ENCODE data around the gene INPP4B. TPM values are rescaled to one million over a fixed set of nuclear protein-coding genes. Genes with fewer than 3 reads are reported as not detected.

Gene INPP4B
- total RNA-seq, 1 experiment from 2014 or later, result 0.07 TPM

DNA sequence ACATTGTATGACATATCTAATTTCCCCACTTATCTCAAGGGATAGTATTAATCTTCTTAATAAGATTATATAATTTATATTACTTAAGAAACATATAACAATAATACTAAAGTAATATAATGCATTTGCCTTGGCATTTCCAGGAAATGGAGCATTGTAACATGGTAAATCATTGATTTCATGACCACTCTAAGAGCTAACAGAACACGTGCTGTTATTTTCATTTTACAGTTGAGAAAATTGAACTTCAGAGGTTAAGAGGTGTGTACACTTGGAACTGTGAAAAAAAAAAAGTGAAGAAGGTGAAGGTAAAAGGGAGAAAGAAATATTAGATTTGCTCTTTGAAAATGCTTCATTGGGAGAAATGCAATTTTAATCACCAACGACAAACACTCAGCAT, 687.1 kb downstream of the INPP4B start:
- no peaks in the 10 kb centered on the region for H3K36me3 Mint-ChIP-seq (ENCODE audit: insufficient read depth in 1 of 3, low read depth in 3 of 3)
- Histone ChIP-seq H4K91ac (ENCODE audit: insufficient read length, low read depth, low read length) (no peak overlapping the region), H3K18ac (ENCODE audit: insufficient read length, low read depth, low read length) (no peak overlapping the region), H2AK5ac (ENCODE audit: insufficient read length, low read length) (no peak overlapping the region), H4K20me1 (ENCODE audit: control insufficient read depth, insufficient read depth, insufficient read length) (no peaks in the 10 kb centered on the region), H3K27ac (ENCODE audit: insufficient read length, low read depth, low read length) (no peak overlapping the region), H3K9ac (ENCODE audit: extremely low read depth, insufficient read length, low read length) (no peak overlapping the region), H3K4me2 (ENCODE audit: insufficient read depth, insufficient read length, low read length) (no peak overlapping the region), H3K27me3 (ENCODE audit: insufficient read depth, low read length) (no peaks in the 10 kb centered on the region), H2BK12ac (ENCODE audit: insufficient read length, low read depth, low read length) (no peak overlapping the region), H2AFZ (ENCODE audit: low read length) (no peak overlapping the region), H3K23me2 (ENCODE audit: insufficient read length, low read depth, low read length, poor library complexity, severe bottlenecking) (no peaks in the 10 kb centered on the region), H2BK20ac (ENCODE audit: low read depth, low read length, poor library complexity, severe bottlenecking) (no peak overlapping the region), H3K79me1 (ENCODE audit: insufficient read depth, low read depth, low read length, poor library complexity, severe bottlenecking) (no peaks in the 10 kb centered on the region), H3K4ac (ENCODE audit: low read depth, low read length) (no peak overlapping the region), H4K5ac (ENCODE audit: insufficient read length, low read depth, low read length) (no peak overlapping the region), H3T11ph (ENCODE audit: low read length) (no peak overlapping the region), H3K79me2 (ENCODE audit: insufficient read depth, low read length) (no peaks in the 10 kb centered on the region), H3K9me3 (ENCODE audit: control insufficient read depth, low read depth, low read length) (no peaks in the 10 kb centered on the region), H2BK120ac (ENCODE audit: low read depth, low read length, poor library complexity, severe bottlenecking) (no peak overlapping the region), H3K56ac (ENCODE audit: insufficient read length, low read depth, low read length) (no peak overlapping the region), H2BK15ac (ENCODE audit: low read depth, low read length) (no peak overlapping the region), H3K14ac (ENCODE audit: insufficient read depth, low read length) (no peak overlapping the region), H4K8ac (replicated peaks; ENCODE audit: insufficient read length, low read depth, low read length) (no peak overlapping the region), H2BK5ac (ENCODE audit: insufficient read length, low read length) (no peak overlapping the region), H3K4me1 (ENCODE audit: insufficient read depth, low read length) (no peaks in the 10 kb centered on the region), H3K23ac (ENCODE audit: insufficient read length, low read depth, low read length) (no peak overlapping the region)
- no peak for DNase-seq
- no CpG with 5 or more reads among the region's 2 CpGs for WGBS (ENCODE audit: extremely low coverage, insufficient read length, low lambda C conversion rate)
- no peaks in the 10 kb centered on the region for H3K9me3 Mint-ChIP-seq
- no peak overlapping the region for H3K4me3 Mint-ChIP-seq
- H3K27ac Mint-ChIP-seq, result no peak overlapping the region
- no peaks in the 10 kb centered on the region for H3K4me1 Mint-ChIP-seq
- no peaks in the 10 kb centered on the region for H3K27me3 Mint-ChIP-seq (ENCODE audit: low read depth)
- TF ChIP-seq, protein P1, sequence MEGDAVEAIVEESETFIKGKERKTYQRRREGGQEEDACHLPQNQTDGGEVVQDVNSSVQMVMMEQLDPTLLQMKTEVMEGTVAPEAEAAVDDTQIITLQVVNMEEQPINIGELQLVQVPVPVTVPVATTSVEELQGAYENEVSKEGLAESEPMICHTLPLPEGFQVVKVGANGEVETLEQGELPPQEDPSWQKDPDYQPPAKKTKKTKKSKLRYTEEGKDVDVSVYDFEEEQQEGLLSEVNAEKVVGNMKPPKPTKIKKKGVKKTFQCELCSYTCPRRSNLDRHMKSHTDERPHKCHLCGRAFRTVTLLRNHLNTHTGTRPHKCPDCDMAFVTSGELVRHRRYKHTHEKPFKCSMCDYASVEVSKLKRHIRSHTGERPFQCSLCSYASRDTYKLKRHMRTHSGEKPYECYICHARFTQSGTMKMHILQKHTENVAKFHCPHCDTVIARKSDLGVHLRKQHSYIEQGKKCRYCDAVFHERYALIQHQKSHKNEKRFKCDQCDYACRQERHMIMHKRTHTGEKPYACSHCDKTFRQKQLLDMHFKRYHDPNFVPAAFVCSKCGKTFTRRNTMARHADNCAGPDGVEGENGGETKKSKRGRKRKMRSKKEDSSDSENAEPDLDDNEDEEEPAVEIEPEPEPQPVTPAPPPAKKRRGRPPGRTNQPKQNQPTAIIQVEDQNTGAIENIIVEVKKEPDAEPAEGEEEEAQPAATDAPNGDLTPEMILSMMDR (conservative IDR thresholded peaks at IDR 0.05), result no peak

Measured in H9 (cell line).